Tongue (tissue), 2 donors: ENCODE data around the gene CAST. TPM values are rescaled to one million over a fixed set of nuclear protein-coding genes. Genes with fewer than 3 reads are reported as not detected.
"Not testable (repeated sequence)": the region's sequence is repeated elsewhere in the genome, so short reads cannot be mapped to it uniquely, and the experiment has no call there.

Experiments used
- DNase-seq: peaks from one replicate; pipeline ENCODE4 v3.0.0-alpha.2; 2015
- total RNA-seq: library from RNA; depleted of rRNA; stranded (reverse); fragments of >200 nt; gene quantifications from one replicate; pipeline ENCODE4 v1.2.3, GENCODE V29; 2014

The CAST gene
- total RNA-seq, 1 donor from 2014 or later: 223 TPM

- no peak for DNase-seq
Observed at GRCh38 chr5:96712100-96712746, 50.0 kb downstream of the CAST start.

DNA sequence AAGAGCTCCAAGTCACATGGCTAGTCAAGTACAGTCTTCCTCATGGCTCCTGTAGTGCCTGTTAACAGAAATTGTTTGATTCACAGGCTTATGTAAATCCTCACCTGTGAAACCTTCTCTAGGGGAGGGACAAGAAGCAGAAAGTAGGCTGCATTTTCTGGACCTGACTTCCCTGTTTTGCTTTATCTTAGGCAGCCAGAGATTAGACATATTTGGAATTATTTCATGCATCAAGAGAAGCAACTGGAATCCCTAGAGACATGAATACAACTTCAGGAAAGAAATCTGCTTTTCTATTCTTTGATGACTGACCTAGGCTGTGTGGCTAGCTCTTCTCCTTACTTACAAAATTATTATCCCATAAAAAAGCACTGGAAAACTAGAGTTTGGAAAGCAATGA, 52.3 kb downstream of the CAST start:
- no peak for DNase-seq

- DNase-seq: peak; percentile 91
Observed at GRCh38 chr5:96714951-96715451, 52.8 kb downstream of the CAST start.

DNA sequence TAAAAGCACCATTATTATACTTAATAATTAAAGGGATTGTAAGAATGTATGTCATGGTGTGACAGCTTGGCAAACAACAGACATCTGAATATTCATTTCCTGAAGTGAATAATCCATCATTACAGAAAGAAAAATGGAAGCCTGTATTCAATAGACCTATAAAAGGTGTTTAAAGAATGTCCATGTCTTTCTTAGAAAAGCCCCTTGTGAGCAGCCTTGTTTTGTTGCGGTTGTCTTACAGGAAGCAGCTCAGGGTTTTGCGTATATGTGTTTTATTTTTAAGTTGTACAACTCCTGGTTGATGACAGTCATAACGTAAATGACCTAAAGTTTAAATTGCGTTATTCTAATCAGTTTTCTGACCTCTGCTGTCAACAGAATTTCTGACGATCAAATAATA, 53.8 kb downstream of the CAST start:
- no peak for DNase-seq

DNA sequence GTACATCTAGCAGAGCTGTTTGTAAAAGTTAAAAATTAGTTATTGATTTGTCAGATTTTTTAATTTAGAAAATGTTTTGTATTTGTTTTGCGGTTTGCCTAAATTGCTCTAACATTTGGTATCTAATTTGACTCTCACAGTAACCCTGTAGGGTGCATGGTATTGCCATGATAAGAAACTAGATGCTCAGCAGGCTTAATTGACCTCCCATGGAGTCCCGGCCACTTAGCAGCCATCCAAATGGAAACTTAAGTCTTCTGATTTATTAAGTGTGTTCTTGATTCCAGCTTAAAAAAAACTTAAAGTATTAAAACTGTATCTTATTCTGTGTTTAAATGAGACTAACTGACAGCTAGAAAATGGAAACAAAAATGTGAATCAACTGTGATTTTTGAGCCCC, 54.5 kb downstream of the CAST start:
- DNase-seq: no peak

GRCh38 chr5:96717874-96718273, 55.7 kb downstream of the CAST start:
- no peak for DNase-seq

GRCh38 chr5:96718635-96719077, 56.5 kb downstream of the CAST start:
- DNase-seq: no peak

- no peak for DNase-seq
Observed at GRCh38 chr5:96720408-96720807, 58.2 kb downstream of the CAST start.

GRCh38 chr5:96721351-96721977, 59.3 kb downstream of the CAST start:
- peak; percentile 50 for DNase-seq

GRCh38 chr5:96725257-96725656, 63.1 kb downstream of the CAST start:
- DNase-seq: no peak

GRCh38 chr5:96726802-96727201, 64.6 kb downstream of the CAST start:
- no peak for DNase-seq

DNA sequence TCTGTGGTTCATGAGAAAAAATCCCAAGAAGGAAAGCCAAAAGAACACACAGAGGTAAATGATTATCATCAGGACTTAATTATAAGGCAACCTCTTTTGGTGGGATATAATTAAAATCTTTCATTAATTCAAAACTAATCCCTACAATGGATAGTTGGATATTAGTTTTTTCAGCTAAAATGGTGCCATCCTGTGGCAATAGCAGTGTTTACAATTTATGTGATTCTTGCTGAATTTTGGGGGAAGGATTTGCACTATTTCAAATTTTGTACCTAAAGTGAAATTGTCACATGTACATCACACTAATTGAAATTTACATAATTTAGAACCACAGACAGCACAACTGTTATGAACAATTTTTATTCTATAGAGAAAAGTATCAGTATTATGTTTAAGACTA, 67.0 kb downstream of the CAST start:
- no peak for DNase-seq

- no peak for DNase-seq
Observed at GRCh38 chr5:96730586-96730985, 68.4 kb downstream of the CAST start.

GRCh38 chr5:96733771-96734500, 71.8 kb downstream of the CAST start:
- DNase-seq: peak; percentile 34

DNA sequence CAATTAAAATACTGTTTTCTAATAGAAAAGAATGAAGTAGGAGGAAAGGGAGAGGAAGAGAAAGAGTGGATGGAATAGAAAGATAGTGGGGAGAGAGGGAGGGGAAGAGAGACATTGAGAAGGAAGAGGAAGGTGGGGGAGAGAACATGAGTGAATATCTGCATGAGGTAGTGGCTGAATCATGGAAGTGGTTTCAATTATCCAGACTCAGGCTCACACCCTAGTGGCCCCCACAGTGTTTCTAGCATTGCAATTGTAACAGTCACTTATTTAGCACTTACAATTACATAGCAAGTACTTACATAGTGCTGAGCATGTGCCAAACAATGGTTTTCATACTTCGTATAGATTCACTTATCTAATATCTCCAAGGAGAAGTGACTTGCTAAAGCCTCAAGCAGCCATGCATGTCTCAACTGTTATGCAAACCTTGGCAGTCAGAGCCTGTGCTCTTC, 72.7 kb downstream of the CAST start:
- DNase-seq: no peak

GRCh38 chr5:96736937-96737336, 74.8 kb downstream of the CAST start:
- no peak for DNase-seq

DNA sequence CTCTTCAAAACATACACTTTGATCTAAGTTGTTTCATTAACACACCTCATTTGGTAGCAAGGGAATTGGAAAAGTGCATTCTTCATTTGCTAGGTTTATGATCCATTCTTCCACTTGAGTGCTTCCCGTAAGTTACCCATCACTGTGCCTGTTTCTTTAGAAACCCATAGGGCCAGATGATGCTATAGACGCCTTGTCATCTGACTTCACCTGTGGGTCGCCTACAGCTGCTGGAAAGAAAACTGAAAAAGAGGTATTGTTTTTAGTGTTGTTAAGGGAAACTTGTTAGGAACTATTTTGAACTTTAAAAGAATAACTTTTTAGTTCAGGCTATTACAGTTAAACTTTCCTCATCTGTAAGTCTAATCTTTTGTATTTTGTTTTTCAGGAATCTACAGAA, 78.9 kb downstream of the CAST start:
- DNase-seq: no peak

- peak; percentile 38 for DNase-seq
Observed at GRCh38 chr5:96741891-96742309, 79.7 kb downstream of the CAST start.

- DNase-seq: no peak
Observed at GRCh38 chr5:96742538-96742937, 80.4 kb downstream of the CAST start.

DNA sequence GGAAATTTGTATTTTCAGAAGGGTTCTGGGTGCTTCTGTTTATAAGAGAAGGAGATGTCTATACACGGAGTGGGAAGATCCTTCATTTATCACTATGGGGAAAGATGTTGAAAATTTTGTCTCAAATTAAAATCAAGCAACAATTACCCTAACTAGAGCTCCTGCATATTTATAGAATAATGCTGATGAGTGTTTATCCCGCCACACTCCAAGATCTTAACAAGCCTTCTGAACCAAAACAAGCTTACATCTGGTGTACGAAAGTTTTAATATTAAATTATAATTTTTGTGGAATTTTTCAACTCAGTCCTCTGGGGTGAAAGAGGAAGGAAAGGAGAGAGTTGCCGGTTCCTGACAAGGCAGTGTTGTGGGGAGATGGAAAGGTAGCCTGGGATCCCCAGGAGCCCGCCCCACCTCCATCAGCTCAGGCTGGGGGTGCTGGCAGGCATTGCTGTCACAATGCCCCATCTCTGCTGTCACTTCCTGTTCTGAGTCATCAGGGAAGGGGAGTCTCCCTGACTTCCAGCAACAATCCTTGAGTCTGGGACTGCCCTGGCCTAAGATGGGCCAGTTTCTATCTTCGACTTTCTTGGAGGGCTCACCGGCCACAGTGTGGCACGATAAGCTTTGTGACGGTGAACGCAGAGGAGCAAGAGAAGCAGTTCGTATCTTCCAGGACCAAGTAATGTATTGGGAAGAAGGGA, 81.0 kb downstream of the CAST start:
- DNase-seq: no peak

- no peak for DNase-seq
Observed at GRCh38 chr5:96743805-96744204, 81.6 kb downstream of the CAST start.

DNA sequence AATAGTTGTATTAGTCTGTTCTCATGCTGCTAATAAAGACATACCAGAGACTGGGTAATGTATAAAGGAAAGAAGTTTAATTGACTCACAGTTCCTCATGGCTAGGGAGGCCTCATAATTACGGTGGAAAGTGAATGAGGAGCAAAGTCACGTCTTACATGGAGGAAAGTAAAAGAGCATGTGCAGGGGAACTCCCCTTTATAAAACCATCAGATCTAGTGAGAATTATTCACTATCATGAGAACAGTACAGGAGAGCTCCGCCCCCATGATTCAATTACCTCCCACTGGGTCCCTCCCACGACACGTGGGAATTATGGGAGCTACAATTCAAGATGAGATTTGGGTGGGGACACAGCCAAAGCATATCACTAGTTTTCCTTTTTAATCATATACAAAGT, 82.0 kb downstream of the CAST start:
- not testable (repeated sequence) for DNase-seq

DNA sequence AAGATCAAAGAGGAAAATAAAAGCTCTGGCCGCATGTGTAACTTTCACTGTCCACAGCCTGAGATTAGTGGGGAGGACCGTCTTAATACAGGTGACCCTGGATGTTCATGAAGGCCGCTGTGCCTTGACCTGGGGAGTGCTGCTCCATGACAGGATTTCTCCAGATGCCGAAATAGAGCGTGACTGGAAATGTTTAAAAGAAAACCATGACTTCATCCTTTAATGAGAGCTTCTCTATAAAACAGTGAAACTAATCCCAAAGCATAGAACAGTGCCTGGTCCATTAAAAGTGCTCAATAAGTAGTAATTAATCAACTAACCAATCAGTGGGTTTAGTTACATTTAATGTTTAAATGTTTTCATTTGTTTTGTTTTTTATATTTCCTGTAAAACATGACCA, 82.8 kb downstream of the CAST start:
- DNase-seq: no peak
